GM23248 (cell line): Measurements from ENCODE around the gene GPSM1. TPM values are rescaled to one million over a fixed set of nuclear protein-coding genes. Genes with fewer than 3 reads are reported as not detected.
A peak's percentile ranks its signal among the peaks of the same experiment; 100 is the strongest.

Experiments
- DNase-seq: peaks from one replicate; pipeline ENCODE4 v3.0.0-alpha.2; 2015
- H2AFZ ChIP-seq: fragments of 200-600 bp; sonication (generic); 2 replicates; pipeline ENCODE4 v1.6.1; 2016; ENCODE audit warnings: antibody characterized with exemption
- H3F3A ChIP-seq: fragments of 200-600 bp; sonication (generic); 2 replicates; pipeline ENCODE4 v1.6.1; 2016; ENCODE audit warnings: mild to moderate bottlenecking, antibody characterized with exemption, mixed run types; ENCODE audit not compliant: insufficient read depth
- H3K27ac ChIP-seq: fragments of 200-600 bp; sonication (generic); 2 replicates; pipeline ENCODE4 v1.5.1; 2016; ENCODE audit warnings: mild to moderate bottlenecking
- H3K27me3 ChIP-seq: fragments of 200-600 bp; sonication (generic); replicated peaks from 2 replicates; pipeline ENCODE4 v1.6.1; 2016; ENCODE audit warnings: mild to moderate bottlenecking; ENCODE audit not compliant: insufficient read depth
- H3K36me3 ChIP-seq: fragments of 200-600 bp; sonication (generic); 2 replicates; pipeline ENCODE4 v1.6.1; 2016; ENCODE audit warnings: low read depth, mild to moderate bottlenecking
- H3K4me1 ChIP-seq: fragments of 200-600 bp; sonication (generic); 2 replicates; pipeline ENCODE4 v1.6.1; 2016; ENCODE audit warnings: mild to moderate bottlenecking; ENCODE audit not compliant: insufficient read depth
- H3K4me2 ChIP-seq: fragments of 200-600 bp; sonication (generic); one replicate; pipeline ENCODE4 v1.6.1; 2016; ENCODE audit warnings: mild to moderate bottlenecking; ENCODE audit not compliant: unreplicated experiment
- H3K4me3 ChIP-seq: fragments of 200-600 bp; sonication (generic); 2 replicates; pipeline ENCODE4 v1.5.1; 2016; ENCODE audit warnings: mild to moderate bottlenecking
- H3K79me2 ChIP-seq: fragments of 200-600 bp; sonication (generic); 2 replicates; pipeline ENCODE4 v1.6.1; 2016; ENCODE audit warnings: mild to moderate bottlenecking; ENCODE audit not compliant: insufficient read depth
- H3K9ac ChIP-seq: fragments of 200-600 bp; sonication (generic); 2 replicates; pipeline ENCODE4 v1.6.1; 2016; ENCODE audit warnings: mild to moderate bottlenecking
- H3K9me2 ChIP-seq: fragments of 200-600 bp; sonication (generic); 2 replicates; pipeline ENCODE4 v1.6.1; 2016; ENCODE audit warnings: mixed run types, mild to moderate bottlenecking, moderate library complexity; ENCODE audit not compliant: insufficient read depth
- H3K9me3 ChIP-seq: fragments of 200-600 bp; sonication (generic); one replicate; pipeline ENCODE4 v1.6.1; 2017; ENCODE audit warnings: low read depth
- H4K20me1 ChIP-seq: fragments of 200-600 bp; sonication (generic); 2 replicates; pipeline ENCODE4 v1.6.0; 2016; ENCODE audit not compliant: insufficient read depth
- EZH2 ChIP-seq: fragments of 200-600 bp; sonication (generic); IDR thresholded peaks from 2 replicates; pipeline ENCODE4 v1.6.1; 2018; ENCODE audit warnings: antibody characterized with exemption, mild to moderate bottlenecking; ENCODE audit not compliant: insufficient read depth, poor library complexity, severe bottlenecking
- EZH2phosphoT487 ChIP-seq: fragments of 200-600 bp; sonication (generic); IDR thresholded peaks from 2 replicates; pipeline ENCODE4 v1.6.1; 2018; ENCODE audit warnings: antibody characterized with exemption, moderate library complexity, mild to moderate bottlenecking, low read depth; ENCODE audit not compliant: insufficient read depth
- WGBS, 2 experiments: methylation state at CpG; one replicate each; pipeline ENCODE4 v1.1.6; 2015 to 2017; ENCODE audit warnings: low lambda C conversion rate in 2 of 2, low coverage in 1 of 2; ENCODE audit errors: missing lambda C conversion rate in 2 of 2; 5-methylcytosine and 5-hydroxymethylcytosine counted together
- in situ Hi-C: fragments of 300-500 bp; cut with MboI; formaldehyde crosslinking; loops from 2 replicates; pipeline ENCODE4 v1.15.0; 2020
- polyA plus RNA-seq: library from polyadenylated mRNA; unstranded; fragments of >200 nt; fragmentation: Nextera tagmentation; extraction: Ambion mirVana; gene quantifications from 2 replicates; pipeline ENCODE4 v1.2.1, GENCODE V29; 2016
- total RNA-seq: library from RNA; depleted of rRNA; stranded (reverse); fragments of >200 nt; shearing (Covaris generic); gene quantifications from 2 replicates; pipeline ENCODE4 v1.2.3, GENCODE V29; 2014

GPSM1 gene
- total and polyA plus RNA-seq, 2 experiments from 2014 or later = 13.7 to 57.1 TPM

DNA sequence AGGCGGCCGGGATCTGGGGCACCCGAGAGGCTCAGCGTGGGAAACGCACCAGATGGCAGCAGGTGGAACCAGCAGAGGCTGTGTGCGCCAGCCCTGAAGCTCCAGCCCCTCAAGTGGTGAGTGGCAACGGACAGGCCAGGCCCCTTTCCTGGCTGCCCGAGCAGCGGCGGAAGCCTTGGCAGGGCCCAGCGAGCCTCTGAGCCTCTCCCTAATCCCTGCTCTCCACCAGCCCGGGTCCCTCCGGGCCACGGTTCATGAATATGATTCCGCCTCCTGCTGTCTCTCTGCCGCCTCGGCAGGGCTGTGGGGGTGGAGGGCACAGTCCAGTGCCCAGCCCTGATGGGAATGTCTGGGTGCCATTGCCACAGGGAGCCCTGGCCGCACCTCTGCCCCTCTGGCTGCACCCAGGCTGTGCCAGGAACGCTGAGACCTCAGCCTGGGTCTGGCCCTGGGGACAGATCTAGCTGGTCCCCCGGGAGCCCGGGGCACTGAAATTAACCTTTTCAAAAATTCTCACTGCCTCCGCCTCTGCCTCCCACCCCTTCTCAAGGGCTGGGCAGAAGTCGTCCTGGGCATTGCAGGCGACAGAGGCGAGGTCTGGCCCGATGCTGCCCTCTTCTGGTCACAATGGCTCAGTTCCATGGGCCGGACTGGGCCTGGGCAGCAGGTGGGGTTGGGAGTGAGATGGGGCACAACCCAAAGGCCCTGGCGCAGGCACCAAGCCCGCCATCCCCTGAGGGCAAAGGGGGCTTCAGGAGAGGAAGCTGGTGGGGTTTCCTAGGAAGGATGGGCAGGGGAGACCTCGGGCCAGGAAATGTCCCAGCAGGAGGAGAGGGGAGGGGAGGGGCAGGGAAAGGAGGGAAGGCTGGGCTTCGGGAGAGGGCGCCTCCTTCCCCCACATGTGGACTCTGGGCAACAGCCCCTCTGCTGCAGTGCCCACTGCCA is 43.8 kb upstream of the GPSM1 start:
- no peaks in the 10 kb centered on the region for H3K36me3 ChIP-seq
- peaks cover 18% of the 10 kb centered on the region; the same call in 1 of the 2 replicates for H3K27me3 ChIP-seq
- H4K20me1 ChIP-seq = no peaks in the 10 kb centered on the region
- H3K4me3 ChIP-seq = peak overlapping the region; percentile 58
- peak overlapping the region; percentile 53 for H3K4me2 ChIP-seq
- H3K9me3 ChIP-seq = no peaks in the 10 kb centered on the region
- in situ Hi-C loops = no loop called here
- H3K79me2 ChIP-seq = no peaks in the 10 kb centered on the region
- H3K9ac ChIP-seq = peak overlapping the region; percentile 38
- WGBS, 2 experiments = 6 to 7% methylated on average over 28 of the region's 32 CpGs
- TF ChIP-seq EZH2 (no peak), EZH2phosphoT487 (no peak)
- H2AFZ ChIP-seq = peak overlapping the region; percentile 70
- no peaks in the 10 kb centered on the region for H3K4me1 ChIP-seq
- no peak overlapping the region for H3K27ac ChIP-seq
- peak; percentile 80 for DNase-seq
- H3K9me2 ChIP-seq = no peaks in the 10 kb centered on the region
- no peaks in the 10 kb centered on the region for H3F3A ChIP-seq

DNA sequence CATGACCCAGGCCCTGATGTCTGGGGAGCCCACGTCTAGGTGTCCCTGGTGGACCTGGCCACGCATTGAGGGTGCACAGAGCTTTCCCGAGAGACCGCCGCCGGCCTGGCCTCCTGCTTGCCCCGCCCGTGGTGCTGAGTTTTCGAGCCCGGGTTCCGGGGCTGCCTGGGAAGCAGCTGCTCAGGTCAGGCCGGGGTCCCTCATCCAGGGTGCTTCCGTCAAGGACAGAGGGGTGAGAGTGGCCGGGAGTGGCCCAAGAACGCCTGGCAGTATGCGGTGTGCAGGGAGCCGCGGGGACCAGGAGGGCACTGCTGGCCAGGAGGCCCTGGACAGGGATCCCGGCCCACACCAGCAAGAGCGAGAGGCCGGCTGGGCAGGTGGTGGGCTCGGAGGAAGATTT is 43.0 kb upstream of the GPSM1 start:
- DNase-seq = no peak
- Histone ChIP-seq H3K4me1 (no peaks in the 10 kb centered on the region), H2AFZ (no peak overlapping the region), H3F3A (no peaks in the 10 kb centered on the region), H3K27me3 (peaks cover 19% of the 10 kb centered on the region; the same call in 1 of the 2 replicates), H3K27ac (no peak overlapping the region), H4K20me1 (no peaks in the 10 kb centered on the region), H3K9me2 (no peaks in the 10 kb centered on the region), H3K79me2 (no peaks in the 10 kb centered on the region), H3K36me3 (no peaks in the 10 kb centered on the region), H3K9ac (no peak overlapping the region), H3K9me3 (no peaks in the 10 kb centered on the region), H3K4me2 (no peak overlapping the region), H3K4me3 (no peak overlapping the region)
- 48 to 51% methylated on average over 17 to 20 of the region's 22 CpGs for WGBS, 2 experiments
- in situ Hi-C loops = no loop called here
- TF ChIP-seq EZH2phosphoT487 (no peak), EZH2 (no peak)

DNA sequence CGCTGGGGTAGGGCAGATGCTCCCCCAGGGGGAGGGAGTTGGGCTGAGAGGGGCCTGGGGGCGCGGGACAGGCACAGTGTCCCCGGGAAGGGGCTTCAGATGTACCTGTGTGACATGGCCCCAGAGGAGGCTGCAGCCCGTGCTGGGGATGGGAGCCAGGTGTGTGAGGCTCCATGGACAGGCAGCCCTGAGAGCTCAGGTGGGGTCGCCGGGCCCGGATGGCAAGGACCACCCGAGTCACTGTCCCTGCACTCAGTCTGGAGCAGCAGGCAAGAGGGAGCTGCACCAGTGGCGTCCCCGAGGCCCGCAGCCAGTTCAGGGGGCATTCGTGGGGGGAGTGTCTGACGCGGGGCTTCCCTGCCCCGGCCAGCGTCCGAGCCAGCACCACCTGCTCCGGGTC is 42.4 kb upstream of the GPSM1 start:
- in situ Hi-C loops = no loop called here

DNA sequence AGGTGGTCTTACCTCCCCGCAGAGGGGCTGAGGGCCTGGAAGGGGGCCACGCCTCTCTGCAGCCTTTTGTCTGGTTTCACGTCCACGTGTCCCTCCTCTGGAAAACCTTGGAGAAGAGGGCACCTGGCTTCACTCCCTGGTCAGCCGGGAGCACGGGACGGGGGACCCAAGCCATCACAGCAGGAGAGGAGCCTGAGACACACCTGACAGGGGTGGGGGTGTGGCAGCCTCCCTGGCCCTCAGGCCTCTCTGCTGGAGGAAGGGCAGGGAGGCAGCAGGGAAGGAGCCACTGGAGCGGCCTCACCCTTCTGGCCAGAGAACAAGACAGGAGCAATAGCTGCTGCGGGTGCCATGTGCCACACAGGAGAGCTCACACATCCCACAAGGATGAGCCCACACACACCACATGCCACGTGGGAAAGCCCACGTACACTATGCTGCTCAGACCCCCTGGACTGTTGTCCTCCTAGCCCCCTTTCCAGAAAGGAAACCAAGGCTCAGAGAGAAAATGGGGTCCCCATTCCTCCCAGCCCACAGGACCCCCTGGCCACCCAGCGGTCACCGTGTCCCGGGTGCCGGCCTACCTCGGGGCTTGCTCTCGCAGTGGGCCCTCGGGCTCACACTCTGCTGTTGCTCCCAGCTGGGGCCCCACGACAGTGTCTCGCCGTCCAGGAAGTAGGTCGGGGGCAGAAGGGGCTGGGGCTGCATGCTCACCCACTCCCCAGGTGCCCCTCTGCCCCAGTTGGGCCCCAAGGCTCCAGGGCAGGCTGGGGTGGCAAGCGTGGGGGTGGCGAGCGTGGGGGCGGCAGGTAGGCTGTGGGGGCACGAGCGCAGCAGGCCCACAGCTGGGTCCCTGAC is 41.6 kb upstream of the GPSM1 start:
- TF ChIP-seq EZH2 = no peak
- no peak for TF ChIP-seq EZH2phosphoT487
- Histone ChIP-seq H3K79me2 (no peaks in the 10 kb centered on the region), H3K9me3 (no peaks in the 10 kb centered on the region), H3K36me3 (no peaks in the 10 kb centered on the region), H3K27ac (no peak overlapping the region), H3K9me2 (no peaks in the 10 kb centered on the region), H3K4me2 (no peak overlapping the region), H2AFZ (no peak overlapping the region), H3K27me3 (peaks cover 10% of the 10 kb centered on the region; the same call in 1 of the 2 replicates), H3F3A (no peaks in the 10 kb centered on the region), H3K4me1 (no peaks in the 10 kb centered on the region), H4K20me1 (no peaks in the 10 kb centered on the region), H3K4me3 (no peak overlapping the region), H3K9ac (no peak overlapping the region)
- in situ Hi-C loops = no loop called here
- DNase-seq = no peak
- WGBS, 2 experiments = 50 to 56% methylated on average over 22 to 24 of the region's 28 CpGs

More for the DNA sequence above, 42.4 kb upstream of the GPSM1 start:
- Histone ChIP-seq H3K27me3 (peaks cover 12% of the 10 kb centered on the region; the same call in 1 of the 2 replicates), H3K27ac (no peak overlapping the region), H3K4me1 (no peaks in the 10 kb centered on the region), H3K4me2 (no peak overlapping the region), H3K9ac (no peak overlapping the region), H2AFZ (no peak overlapping the region), H3K9me3 (no peaks in the 10 kb centered on the region), H3F3A (no peaks in the 10 kb centered on the region), H3K79me2 (no peaks in the 10 kb centered on the region), H3K36me3 (no peaks in the 10 kb centered on the region), H3K4me3 (no peak overlapping the region), H4K20me1 (no peaks in the 10 kb centered on the region), H3K9me2 (no peaks in the 10 kb centered on the region)
- WGBS, 2 experiments = 64 to 65% methylated on average over 14 to 15 of the region's 19 CpGs
- TF ChIP-seq EZH2phosphoT487 = no peak
- TF ChIP-seq EZH2 = no peak
- DNase-seq = no peak
